ENCODE results near the gene PARD3.
"Not testable (repeated sequence)": the region's sequence is repeated elsewhere in the genome, so short reads cannot be mapped to it uniquely, and the experiment has no call there.

The PARD3 gene

GRCh38 chr10:34843470-34843869 is 28.4 kb upstream of the PARD3 start:
- H3K79me1 ChIP-seq (ENCODE audit: low read length); H3K23ac ChIP-seq (ENCODE audit: low read length); H3K36me3 ChIP-seq (ENCODE audit: control insufficient read depth in 1 of 2, insufficient read depth in 2 of 2, low read length in 2 of 2); H3K27me3 ChIP-seq (ENCODE audit: insufficient read depth, low read length); H4K12ac ChIP-seq (ENCODE audit: low read depth, low read length); H3K9ac ChIP-seq (ENCODE audit: low read length); H2AK5ac ChIP-seq (ENCODE audit: low read length); H3K4me2 ChIP-seq (ENCODE audit: low read length); H3K4ac ChIP-seq (ENCODE audit: low read depth, low read length); H3K27ac ChIP-seq (ENCODE audit: low read depth, low read length); H2BK5ac ChIP-seq (ENCODE audit: low read depth, low read length, poor library complexity); DNase-seq; H4K8ac ChIP-seq (ENCODE audit: low read depth, low read length); H2AFZ ChIP-seq (ENCODE audit: insufficient read depth, low read length, poor library complexity); H4K91ac ChIP-seq (ENCODE audit: low read depth, low read length); H3K4me1 ChIP-seq (ENCODE audit: control insufficient read depth in 1 of 2, insufficient read depth in 2 of 2, low read length in 2 of 2); H2BK12ac ChIP-seq (ENCODE audit: low read length); H3K9me3 ChIP-seq (ENCODE audit: insufficient read depth, low read depth, low read length); H3K18ac ChIP-seq (ENCODE audit: low read length); H3K14ac ChIP-seq (ENCODE audit: low read length); H3K79me2 ChIP-seq (ENCODE audit: control insufficient read depth, insufficient read depth, low read length, poor library complexity); H3K4me3 ChIP-seq (ENCODE audit: low read depth, low read length); H2BK120ac ChIP-seq (ENCODE audit: insufficient read depth, low read length, poor library complexity): not testable (repeated sequence)
- no CpG with 5 or more reads among the region's 5 CpGs for WGBS (ENCODE audit: extremely low coverage, insufficient coverage, insufficient read length)

DNA sequence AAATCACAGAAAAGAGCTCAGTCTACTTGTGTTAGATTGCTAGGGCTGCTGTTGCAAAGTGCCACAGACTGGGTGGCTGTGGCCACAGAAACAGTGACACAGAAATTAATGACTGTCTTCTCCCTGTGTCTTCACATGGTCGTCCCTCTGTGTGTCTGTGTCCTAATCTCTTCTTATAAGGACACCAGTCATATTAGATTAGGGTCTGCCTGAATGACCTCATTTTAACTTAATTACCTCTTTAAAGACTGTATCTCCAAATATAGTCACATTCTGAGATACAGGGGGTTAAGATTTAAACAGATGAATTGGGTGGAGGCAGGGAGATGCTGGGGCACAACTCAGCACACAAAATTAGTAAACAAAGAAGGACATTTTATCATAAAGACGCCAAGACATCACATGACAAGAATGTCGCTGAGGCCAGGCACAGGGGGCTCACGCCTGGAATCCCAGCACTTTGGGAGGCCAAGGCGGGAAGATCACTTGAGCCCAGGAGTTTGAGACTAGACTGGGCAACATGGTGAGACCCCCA is 23.3 kb upstream of the PARD3 start:
- H3K4me1 ChIP-seq (ENCODE audit: control insufficient read depth in 1 of 2, insufficient read depth in 2 of 2, low read length in 2 of 2), result no peaks in the 10 kb centered on the region
- H3K4me3 ChIP-seq (ENCODE audit: low read depth, low read length), result no peak overlapping the region
- no peak overlapping the region for H3K14ac ChIP-seq (ENCODE audit: low read length)
- H3K4me2 ChIP-seq (ENCODE audit: low read length), result no peak overlapping the region
- H2AK5ac ChIP-seq (ENCODE audit: low read length), result no peak overlapping the region
- DNase-seq, result no peak
- H3K27ac ChIP-seq (ENCODE audit: low read depth, low read length), result no peak overlapping the region
- H3K79me2 ChIP-seq (ENCODE audit: control insufficient read depth, insufficient read depth, low read length, poor library complexity), result no peaks in the 10 kb centered on the region
- H2BK120ac ChIP-seq (ENCODE audit: insufficient read depth, low read length, poor library complexity), result no peak overlapping the region
- WGBS (ENCODE audit: extremely low coverage, insufficient coverage, insufficient read length), result no CpG with 5 or more reads among the region's 5 CpGs
- no peak overlapping the region for H3K18ac ChIP-seq (ENCODE audit: low read length)
- H3K27me3 ChIP-seq (ENCODE audit: insufficient read depth, low read length), result no peaks in the 10 kb centered on the region
- H4K8ac ChIP-seq (ENCODE audit: low read depth, low read length), result no peak overlapping the region
- no peak overlapping the region for H4K91ac ChIP-seq (ENCODE audit: low read depth, low read length)
- H3K36me3 ChIP-seq (ENCODE audit: control insufficient read depth in 1 of 2, insufficient read depth in 2 of 2, low read length in 2 of 2), result no peaks in the 10 kb centered on the region
- no peaks in the 10 kb centered on the region for H3K79me1 ChIP-seq (ENCODE audit: low read length)
- H3K4ac ChIP-seq (ENCODE audit: low read depth, low read length), result no peak overlapping the region
- H3K9me3 ChIP-seq (ENCODE audit: insufficient read depth, low read depth, low read length), result no peaks in the 10 kb centered on the region
- H3K9ac ChIP-seq (ENCODE audit: low read length), result no peak overlapping the region
- no peak overlapping the region for H3K23ac ChIP-seq (ENCODE audit: low read length)
- no peak overlapping the region for H4K12ac ChIP-seq (ENCODE audit: low read depth, low read length)
- no peak overlapping the region for H2AFZ ChIP-seq (ENCODE audit: insufficient read depth, low read length, poor library complexity)
- no peak overlapping the region for H2BK12ac ChIP-seq (ENCODE audit: low read length)
- H2BK5ac ChIP-seq (ENCODE audit: low read depth, low read length, poor library complexity), result no peak overlapping the region

DNA sequence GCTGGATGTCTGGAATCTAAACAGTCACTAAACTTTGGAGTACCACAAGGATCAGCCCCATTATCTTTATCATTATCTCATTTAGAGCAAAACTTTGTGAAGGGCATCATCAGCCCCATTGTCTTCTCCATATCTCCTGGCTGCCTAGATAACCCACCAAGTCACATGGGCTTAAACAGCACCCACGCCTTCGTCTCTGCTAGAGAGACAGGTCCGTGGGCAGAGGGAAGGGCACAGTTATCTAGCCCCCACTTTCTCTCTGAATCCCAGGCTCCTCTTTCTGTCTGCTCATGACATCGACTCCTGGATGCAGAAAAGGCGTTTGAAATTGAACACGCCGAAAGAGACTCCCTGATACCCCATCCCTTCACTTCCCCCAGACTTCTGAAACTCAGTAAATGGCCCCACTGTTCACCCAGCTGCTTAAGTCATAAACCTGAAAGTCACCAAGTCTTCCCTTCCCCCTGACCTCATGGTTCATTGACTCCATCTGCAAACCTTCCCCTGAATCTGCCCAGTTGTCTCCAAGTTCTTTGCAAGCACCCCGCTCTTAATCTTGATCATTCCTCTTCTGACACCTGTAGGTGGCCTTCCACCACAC is 20.9 kb upstream of the PARD3 start:
- no CpG with 5 or more reads among the region's 8 CpGs for WGBS (ENCODE audit: extremely low coverage, insufficient coverage, insufficient read length)

DNA sequence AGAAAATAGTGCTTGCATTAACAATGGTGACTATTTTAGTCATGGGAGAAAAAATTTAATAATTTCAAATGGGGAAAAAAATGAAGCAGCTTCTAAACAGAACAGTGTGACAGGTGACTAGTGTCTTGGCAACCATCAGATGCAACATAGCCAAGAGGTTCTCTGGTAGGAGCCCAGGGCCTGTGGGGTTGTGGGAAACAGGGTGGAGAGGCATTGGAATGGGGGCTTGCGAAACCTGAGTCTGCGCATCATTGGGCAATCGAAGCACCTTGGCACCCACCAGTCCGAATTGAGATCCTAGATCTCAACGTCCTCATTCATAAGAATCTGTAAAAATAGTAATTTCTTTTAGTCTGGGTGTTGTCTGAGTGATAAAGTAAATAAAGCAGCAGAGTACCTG is 19.2 kb upstream of the PARD3 start:
- Histone ChIP-seq H3K36me3 (ENCODE audit: control insufficient read depth in 1 of 2, insufficient read depth in 2 of 2, low read length in 2 of 2) (no peaks in the 10 kb centered on the region), H3K4me2 (ENCODE audit: low read length) (no peak overlapping the region), H3K14ac (ENCODE audit: low read length) (no peak overlapping the region), H3K4me1 (ENCODE audit: control insufficient read depth in 1 of 2, insufficient read depth in 2 of 2, low read length in 2 of 2) (no peaks in the 10 kb centered on the region), H4K91ac (ENCODE audit: low read depth, low read length) (no peak overlapping the region), H3K27me3 (ENCODE audit: insufficient read depth, low read length) (no peaks in the 10 kb centered on the region), H3K9me3 (ENCODE audit: insufficient read depth, low read depth, low read length) (no peaks in the 10 kb centered on the region), H2AK5ac (ENCODE audit: low read length) (no peak overlapping the region), H3K23ac (ENCODE audit: low read length) (no peak overlapping the region), H3K9ac (ENCODE audit: low read length) (no peak overlapping the region), H2BK12ac (ENCODE audit: low read length) (no peak overlapping the region), H2BK5ac (ENCODE audit: low read depth, low read length, poor library complexity) (no peak overlapping the region), H3K4ac (ENCODE audit: low read depth, low read length) (no peak overlapping the region), H3K79me1 (ENCODE audit: low read length) (no peaks in the 10 kb centered on the region), H3K18ac (ENCODE audit: low read length) (no peak overlapping the region), H2AFZ (ENCODE audit: insufficient read depth, low read length, poor library complexity) (no peak overlapping the region), H4K12ac (ENCODE audit: low read depth, low read length) (no peak overlapping the region), H3K79me2 (ENCODE audit: control insufficient read depth, insufficient read depth, low read length, poor library complexity) (no peaks in the 10 kb centered on the region), H3K4me3 (ENCODE audit: low read depth, low read length) (no peak overlapping the region), H3K27ac (ENCODE audit: low read depth, low read length) (no peak overlapping the region), H4K8ac (ENCODE audit: low read depth, low read length) (no peak overlapping the region), H2BK120ac (ENCODE audit: insufficient read depth, low read length, poor library complexity) (no peak overlapping the region)
- WGBS (ENCODE audit: extremely low coverage, insufficient coverage, insufficient read length), result no CpG with 5 or more reads among the region's 5 CpGs
- DNase-seq, result no peak

More for the DNA sequence above, 20.9 kb upstream of the PARD3 start:
- Histone ChIP-seq H2BK12ac (ENCODE audit: low read length) (no peak overlapping the region), H3K27me3 (ENCODE audit: insufficient read depth, low read length) (no peaks in the 10 kb centered on the region), H3K18ac (ENCODE audit: low read length) (no peak overlapping the region), H3K9ac (ENCODE audit: low read length) (no peak overlapping the region), H3K9me3 (ENCODE audit: insufficient read depth, low read depth, low read length) (no peaks in the 10 kb centered on the region), H2AK5ac (ENCODE audit: low read length) (no peak overlapping the region), H3K4me3 (ENCODE audit: low read depth, low read length) (no peak overlapping the region), H3K79me1 (ENCODE audit: low read length) (no peaks in the 10 kb centered on the region), H2AFZ (ENCODE audit: insufficient read depth, low read length, poor library complexity) (no peak overlapping the region), H3K4me1 (ENCODE audit: control insufficient read depth in 1 of 2, insufficient read depth in 2 of 2, low read length in 2 of 2) (no peaks in the 10 kb centered on the region), H3K27ac (ENCODE audit: low read depth, low read length) (no peak overlapping the region), H4K8ac (ENCODE audit: low read depth, low read length) (no peak overlapping the region), H2BK5ac (ENCODE audit: low read depth, low read length, poor library complexity) (no peak overlapping the region), H2BK120ac (ENCODE audit: insufficient read depth, low read length, poor library complexity) (no peak overlapping the region), H3K79me2 (ENCODE audit: control insufficient read depth, insufficient read depth, low read length, poor library complexity) (no peaks in the 10 kb centered on the region), H3K4me2 (ENCODE audit: low read length) (no peak overlapping the region), H3K14ac (ENCODE audit: low read length) (no peak overlapping the region), H3K23ac (ENCODE audit: low read length) (no peak overlapping the region), H4K12ac (ENCODE audit: low read depth, low read length) (no peak overlapping the region), H3K36me3 (ENCODE audit: control insufficient read depth in 1 of 2, insufficient read depth in 2 of 2, low read length in 2 of 2) (no peaks in the 10 kb centered on the region), H3K4ac (ENCODE audit: low read depth, low read length) (no peak overlapping the region), H4K91ac (ENCODE audit: low read depth, low read length) (no peak overlapping the region)
- DNase-seq, result no peak

Data from trophoblast cell (in vitro differentiated cells and primary cell).